DLD1 (cell line): ENCODE results near the gene PSD4.

ENCODE experiments used
- in situ Hi-C: cut with HindIII; loops from 2 replicates; pipeline ENCODE4 v1.10.0; 2017; ENCODE audit warnings: low sequenced_read_pairs

The PSD4 gene

DNA sequence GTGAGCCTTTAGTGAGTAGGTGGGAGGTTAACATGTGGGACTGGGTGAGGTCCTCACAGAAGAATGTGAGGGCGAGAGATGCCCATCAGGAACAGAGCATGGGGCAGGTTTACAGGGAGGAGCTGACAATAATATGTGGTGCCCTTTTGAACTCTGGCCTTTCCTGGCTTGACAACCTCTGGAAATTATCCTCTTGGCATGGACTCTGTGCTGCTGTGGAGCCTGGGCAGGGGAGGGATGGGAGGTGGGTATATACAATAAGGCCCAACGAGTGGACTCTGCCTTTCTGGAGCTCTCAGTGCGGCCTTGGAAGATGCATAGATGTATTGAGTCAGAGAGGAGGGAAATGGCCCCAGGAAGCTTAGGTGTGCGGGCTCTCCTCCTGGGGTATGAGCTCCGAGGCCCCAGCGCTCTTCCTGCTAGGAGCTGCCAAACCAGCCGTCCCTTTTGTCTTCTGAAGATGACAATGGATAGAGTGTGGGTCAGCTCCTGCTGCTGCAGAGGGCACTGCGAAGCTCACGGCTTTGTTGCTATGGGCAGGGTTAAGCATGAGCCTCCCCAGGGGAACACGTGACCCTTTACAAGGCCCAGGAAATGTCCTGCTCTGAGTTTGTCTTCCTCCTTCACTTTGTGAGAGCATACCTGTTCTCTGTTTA lies 8.7 kb upstream of the PSD4 start:
- in situ Hi-C loops, result no loop called here

DNA sequence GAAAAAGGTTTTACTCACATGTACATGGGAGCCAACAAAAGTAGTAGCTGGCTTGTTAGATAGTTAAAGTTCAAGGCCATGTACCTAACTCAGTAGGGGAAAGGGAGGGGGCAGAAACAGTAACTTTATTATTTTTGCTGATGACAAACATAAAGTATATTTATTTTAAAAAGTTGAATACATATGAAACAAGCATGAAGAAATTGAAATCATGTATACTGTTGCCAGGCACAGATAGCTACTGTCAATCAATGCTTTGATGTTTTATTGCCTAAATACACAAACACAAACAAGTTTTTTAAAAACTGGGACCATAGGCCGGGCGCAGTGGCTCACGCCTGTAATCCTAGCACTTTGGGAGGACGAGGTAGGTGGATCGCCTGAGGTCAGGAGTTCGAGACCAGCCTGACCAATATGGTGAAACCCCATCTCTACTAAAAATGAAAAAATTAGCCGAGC lies 7.6 kb upstream of the PSD4 start:
- in situ Hi-C loops, result no loop called here

DNA sequence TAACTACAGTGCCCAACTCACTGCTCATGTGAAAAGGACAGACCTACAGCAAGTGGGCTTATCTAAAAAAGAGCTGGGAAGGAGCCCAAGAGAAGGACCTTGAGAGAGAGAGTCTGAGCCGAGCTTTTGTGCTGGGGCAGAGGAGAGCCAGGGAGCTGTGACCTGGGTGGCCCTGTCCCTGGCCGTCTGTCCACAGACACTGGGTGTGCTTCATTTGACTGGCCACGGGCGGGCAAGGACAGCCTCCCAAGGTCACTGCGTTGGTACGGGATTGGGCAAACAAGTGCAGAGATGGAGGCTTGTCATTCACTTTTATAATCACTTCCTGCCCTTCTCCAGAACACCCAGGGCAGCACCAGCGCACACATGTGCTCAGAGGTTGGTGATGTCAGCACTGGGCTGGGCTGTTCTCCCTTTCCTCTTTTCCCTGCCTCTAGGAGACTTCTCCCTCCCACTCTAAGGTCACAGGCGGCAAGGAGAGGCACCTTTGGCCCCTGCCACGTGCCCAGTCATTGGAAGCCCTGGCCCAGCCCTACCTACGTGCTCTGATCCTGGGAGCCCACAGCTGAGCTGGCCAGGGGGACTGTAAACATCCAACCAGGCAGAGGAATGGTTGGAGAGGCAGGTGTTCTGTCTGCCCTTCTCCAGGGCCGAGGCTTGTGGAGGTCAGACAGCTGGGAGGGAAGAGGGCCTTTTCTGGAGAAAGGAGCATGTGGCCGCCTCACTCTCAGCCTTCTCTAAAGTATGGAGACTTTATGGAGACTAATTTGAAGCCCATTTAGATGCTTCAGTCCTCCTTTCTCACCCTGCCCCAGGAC lies 6.4 kb upstream of the PSD4 start:
- in situ Hi-C loops, result no loop called here

DNA sequence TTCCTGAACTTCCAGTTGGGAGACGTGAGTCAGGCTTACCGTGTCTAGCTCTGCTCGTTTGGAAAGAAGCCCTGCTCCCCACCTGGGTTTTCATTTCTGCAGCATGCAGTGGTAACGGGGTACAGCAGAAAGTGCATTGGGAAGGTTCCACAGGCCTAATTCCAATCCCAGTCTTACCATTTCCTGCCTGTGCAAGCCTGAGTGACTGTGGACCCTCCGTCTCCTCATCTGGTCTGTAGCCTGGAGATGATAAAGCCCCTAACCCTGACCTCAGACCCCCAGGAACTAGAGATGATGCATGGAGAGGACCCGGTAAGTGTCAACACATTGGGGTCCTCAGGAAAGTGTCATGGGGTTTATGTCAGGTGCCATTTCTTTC lies 5.8 kb upstream of the PSD4 start:
- in situ Hi-C loops, result no loop called here

DNA sequence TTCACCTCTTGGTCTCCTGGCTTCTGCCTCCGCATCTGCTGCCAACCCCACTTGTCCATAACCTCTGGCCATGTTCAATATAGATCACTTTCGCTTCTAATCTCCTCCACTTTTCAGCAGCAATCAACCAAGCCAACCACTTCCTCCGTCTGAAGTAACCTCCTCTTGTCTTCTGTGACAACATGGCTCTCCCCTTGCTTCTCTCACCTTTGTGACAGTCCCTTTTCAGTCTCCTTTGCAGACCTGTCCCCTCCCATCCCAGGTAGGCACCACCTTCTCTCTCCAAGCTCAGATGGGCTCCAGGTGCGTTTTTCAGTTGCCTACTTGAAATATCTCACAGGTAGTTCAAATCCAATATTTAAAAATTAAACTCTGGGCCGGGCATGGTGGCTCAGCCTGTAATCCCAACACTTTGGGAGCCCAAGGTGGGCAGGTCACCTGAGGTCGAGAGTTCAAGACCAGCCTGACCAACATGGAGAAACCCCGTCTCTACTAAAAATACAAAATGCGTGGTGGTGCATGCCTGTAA lies 4.7 kb upstream of the PSD4 start:
- in situ Hi-C loops, result no loop called here

DNA sequence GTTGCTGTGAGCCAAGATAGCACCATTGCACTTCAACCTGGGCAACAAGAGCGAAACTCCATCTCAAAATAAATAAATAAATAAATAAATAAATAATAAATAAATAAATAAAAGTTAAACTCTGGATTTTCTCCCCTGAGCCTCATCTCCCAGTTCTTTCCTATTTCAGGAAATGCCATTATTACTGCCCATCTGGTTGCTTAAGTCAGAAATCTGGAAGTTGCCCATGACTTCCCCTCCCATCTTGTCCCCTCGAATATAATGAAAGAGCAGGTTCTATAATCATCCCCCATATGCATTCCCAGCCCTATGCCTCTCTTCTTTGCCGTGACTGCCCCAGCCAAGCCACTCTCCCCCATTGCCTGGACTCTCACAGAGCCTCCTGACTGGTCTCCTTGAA lies 4.2 kb upstream of the PSD4 start:
- in situ Hi-C loops, result no loop called here

DNA sequence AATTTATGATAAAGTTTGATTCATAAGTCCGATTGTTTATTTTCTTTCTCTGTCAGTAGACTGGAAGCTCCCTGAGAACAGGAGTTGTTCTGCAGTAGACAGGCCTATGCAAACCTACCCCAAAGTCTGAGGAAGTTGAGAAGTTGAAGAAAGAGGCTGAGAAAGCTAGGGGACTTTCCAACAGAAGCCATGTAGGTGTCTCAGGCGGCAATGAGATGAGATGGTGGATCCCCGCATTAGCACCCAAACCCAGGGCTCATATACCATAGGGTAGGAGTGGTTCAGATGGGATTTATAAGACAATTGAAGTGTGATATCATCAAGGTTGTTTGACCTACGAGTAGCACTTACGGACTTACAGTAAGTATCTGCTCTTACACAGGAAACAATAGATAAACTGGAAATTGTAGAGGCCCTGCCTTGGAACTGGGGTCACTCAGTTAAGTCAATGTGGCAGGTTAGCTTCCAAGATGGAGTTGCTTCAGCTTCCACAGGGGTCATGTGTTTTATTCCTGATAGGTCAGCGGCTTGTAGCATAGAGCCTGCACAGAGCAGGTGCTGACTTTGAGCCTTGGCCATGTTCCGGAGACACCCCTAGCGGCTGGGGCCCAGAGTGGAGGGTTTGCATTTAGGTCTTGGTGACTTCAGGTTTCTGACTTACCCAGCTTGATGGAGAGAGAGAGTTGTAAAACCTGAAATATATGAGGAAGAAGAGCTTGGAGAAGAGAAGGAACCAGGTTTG lies 2.3 kb upstream of the PSD4 start:
- in situ Hi-C loops, result no loop called here

DNA sequence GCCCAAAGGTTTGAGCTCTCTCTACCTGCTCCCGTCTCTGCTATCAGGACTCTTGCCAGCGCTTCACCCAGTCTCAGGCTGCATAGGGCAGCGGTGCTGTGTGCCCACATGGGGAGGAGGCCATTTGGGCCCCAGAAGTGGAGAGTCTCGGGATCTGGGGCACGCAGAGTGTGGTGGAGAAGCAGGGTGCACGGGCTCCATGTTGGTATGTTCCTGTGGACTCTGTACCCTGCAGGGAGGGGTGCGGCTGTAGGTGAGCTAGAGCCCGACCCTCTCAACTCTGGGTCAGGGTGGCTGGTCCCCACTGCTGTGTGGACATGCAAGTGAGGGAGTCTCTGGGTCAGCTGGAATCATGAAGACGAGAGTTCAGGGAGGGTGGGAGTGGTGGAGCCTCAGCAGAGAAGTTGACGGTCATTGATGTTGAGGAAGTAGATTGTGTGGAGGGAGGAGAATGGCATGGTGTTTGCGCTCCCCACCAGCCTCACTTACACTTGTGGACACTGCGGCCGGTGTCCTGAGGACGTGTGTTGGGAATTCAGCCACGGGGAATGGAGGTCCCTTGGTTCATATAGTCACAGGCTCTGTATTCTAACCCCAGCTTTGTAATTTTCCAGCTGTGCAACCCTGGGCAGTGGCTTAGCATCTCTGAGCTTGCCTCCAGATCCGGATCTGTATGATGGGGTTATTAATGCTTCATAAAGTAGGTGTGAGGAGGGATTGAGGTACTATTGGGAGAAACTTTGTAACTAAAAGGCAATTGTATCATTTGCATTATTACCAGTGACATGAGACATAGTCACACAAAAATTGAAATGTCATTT lies 840 bp upstream of the PSD4 start:
- in situ Hi-C loops, result no loop called here

DNA sequence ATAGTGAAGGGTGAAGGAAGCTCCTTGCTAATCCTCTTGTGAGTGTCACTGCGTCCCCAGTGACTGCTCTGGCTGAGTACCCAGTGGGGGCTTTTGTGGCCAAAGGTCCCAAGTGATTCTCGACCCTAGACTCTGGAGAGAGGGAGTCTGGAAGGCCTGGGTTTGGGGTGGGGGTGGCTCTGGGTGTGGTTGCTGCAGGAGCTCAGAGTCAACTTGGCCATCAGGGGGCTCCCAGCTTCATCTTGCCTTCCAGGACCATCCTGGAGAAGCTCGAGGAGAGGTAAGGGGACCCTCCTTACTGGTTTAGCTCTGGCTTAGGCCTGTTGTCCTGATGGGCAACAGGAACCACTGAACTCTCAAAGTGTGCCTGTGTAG lies 592 bp downstream of the PSD4 start:
- in situ Hi-C loops, result no loop called here

DNA sequence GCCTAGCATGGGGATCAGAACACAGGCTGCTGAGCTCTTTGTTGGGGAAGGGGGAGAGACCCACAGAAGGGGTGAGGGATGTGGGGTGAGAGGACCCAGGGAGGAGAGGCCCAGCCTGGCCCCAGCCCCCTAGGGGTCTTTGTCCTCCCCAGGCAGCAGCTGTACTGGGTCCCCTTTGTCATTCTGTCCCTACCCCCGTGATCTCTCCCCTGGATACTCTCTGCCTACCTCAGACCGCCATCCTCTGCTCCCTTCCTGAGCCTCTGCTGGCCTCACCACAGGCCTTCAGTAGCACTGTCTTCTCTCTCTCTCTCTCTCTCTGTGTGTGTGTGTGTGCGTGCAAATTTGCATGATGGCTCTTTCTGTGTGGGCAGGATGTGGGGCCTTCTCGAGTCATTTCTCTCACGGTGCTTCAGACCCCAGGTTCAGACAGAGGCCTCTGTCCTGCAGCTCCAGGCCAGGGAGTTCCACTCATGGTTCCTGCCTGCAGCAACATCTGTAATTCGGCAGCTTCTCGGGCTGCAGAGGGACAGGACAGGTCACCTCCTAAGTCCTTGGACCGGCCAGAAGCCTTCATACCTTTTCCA lies 1.4 kb downstream of the PSD4 start:
- in situ Hi-C loops, result no loop called here

DNA sequence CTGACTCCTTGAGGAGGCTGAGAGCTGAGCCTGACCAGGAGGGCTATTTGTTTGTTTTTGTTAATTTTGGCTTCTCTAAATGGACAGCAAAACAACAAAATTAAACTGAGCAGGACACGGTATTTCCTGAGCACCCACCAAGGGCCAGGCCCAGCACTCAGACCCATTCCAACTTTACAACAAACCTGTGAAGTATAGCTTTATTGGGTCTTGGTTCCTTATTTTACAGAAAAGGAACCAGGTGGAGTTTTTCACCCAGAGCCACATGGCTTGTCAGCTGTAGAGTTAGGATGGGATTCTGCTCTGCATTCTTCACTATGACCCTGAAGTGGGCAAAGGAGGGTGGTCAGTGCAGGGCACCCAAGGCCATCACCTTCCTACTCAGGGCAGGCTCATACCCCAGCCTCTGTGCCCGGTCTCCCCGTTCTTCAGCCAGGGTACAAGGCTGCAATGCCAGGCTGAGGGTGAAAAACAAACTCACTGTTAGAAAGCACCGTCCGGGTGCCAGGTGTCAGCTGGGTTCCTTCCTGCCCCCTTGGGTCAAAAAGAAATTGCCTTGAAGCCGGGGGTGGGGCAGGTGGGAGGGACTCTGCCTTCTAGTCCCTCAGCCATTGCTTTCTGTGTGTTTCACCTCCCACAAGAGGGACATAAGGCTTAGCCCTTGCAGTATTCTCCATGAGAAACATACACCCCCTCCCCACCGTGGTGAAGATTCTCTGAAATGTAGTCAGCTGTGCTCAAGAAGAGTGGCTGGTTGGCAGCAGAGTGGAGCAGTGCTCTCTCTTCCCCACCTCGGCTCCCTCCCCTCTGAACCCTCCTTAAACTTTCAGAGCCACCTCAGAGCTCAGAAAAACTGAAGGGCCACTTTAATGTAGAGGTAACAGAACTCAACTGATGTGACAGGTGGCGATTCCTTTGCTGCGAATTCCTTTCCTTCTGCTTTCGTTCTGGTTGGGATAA lies 2.2 kb downstream of the PSD4 start:
- in situ Hi-C loops, result no loop called here

DNA sequence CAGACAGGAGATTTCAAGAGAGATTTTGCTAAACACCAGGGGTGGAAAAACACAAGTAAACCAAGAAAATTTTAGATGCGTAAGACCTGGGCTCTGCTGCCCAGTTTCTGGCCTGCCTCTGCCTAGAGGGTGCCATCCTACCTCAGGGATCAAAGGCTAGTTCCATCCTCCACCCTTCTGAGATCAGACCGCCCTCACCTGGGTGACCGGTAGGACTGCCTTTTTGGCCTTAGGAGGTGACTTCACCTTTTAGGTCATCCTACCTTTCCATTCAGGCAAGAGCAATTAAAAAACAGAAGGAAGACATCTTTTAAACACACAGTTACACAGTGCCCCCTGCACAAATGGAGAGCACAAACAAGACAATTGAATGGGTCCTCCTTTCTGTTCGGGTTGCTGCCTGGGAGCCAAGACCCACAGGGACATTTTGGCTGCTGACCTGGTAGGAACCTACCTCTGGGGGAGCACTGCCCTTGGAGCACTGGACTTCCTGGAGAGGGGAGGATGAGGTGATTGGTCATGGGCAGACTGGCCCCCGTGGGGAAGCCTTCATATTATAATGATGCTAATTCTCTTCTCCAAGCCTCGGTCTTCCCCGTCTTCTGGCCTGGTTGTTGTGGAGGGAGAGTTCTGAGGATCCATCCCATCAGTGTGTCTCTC lies 3.1 kb downstream of the PSD4 start:
- in situ Hi-C loops, result no loop called here

DNA sequence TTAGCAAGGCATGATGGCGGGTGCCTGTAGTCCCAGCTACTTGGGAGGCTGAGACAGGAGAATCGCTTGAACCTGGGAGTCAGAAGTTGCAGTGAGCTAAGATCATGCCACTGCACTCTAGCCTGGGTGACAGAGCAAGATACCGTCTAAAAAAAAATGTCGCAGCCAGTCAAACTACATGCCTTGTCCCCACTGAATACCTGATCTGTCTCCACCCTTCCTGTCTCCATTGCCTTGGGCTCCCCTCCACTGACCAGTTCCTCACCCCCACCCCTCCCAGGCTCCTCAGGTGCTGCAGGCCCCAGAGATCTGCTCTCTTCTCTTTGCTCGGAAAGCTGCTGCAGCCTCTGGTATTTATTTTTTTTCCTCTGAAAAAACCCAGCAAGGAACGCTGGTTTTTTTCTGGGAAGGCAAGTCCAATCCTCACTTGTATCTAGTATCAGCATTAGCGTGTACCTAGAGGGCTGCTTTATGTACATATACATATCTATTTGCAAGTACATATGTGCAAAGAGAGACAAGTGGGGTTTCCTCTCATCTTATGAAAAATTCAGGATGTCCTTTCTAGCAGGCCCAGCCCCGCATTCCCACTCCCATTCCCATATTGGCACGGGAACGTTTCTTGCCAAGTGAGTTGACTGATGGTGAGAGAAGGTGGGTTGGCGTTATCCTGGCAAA lies 4.4 kb downstream of the PSD4 start:
- in situ Hi-C loops, result no loop called here

DNA sequence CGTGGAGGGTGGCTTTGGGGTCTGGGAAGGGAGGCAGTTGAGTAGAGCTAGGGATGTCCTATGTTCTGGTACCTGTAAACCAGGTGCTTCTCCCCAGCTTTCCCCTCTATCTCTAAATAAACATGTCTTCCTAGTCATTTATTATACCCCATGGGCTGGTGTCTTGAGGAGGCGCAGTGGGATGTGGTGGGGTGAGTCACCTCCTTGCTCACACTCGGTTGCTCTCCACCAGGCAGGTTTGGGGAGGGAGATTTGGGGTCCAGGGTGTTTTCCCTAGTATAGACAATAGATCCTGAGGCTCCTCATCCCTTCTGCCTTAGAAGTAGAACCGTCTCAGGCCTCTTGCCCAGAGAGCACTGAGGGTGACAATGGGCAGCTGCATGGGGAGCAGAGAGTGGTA lies 5.1 kb downstream of the PSD4 start:
- in situ Hi-C loops, result no loop called here

DNA sequence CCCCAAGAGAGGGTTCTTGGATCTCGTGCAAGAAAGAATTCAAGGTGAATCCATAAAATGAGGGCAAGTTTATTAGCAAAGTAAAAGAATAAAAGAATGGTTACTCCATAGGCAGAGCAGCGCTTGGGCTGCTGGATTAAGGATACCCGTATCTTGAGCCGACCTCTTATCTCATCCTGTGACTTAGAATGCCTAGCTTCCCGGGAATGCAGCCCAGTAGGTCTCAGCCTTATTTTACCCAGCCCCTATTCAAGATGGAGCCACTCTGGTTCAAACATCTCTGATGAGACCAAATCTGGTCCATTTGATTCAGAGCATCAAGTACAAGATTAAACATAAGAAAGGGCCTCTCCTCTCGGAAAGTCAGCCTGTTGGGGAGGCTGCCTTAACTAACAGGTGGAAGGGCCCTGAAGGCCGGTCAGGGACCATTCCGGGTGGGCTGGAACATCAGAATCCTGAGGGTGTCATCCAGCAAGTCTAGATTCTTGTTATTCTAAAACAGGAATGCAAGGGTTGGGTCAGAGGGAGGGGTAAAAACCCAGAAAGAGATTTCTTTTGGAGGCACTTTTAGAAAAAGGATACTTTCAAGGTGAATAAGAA lies 5.8 kb downstream of the PSD4 start:
- in situ Hi-C loops, result no loop called here

DNA sequence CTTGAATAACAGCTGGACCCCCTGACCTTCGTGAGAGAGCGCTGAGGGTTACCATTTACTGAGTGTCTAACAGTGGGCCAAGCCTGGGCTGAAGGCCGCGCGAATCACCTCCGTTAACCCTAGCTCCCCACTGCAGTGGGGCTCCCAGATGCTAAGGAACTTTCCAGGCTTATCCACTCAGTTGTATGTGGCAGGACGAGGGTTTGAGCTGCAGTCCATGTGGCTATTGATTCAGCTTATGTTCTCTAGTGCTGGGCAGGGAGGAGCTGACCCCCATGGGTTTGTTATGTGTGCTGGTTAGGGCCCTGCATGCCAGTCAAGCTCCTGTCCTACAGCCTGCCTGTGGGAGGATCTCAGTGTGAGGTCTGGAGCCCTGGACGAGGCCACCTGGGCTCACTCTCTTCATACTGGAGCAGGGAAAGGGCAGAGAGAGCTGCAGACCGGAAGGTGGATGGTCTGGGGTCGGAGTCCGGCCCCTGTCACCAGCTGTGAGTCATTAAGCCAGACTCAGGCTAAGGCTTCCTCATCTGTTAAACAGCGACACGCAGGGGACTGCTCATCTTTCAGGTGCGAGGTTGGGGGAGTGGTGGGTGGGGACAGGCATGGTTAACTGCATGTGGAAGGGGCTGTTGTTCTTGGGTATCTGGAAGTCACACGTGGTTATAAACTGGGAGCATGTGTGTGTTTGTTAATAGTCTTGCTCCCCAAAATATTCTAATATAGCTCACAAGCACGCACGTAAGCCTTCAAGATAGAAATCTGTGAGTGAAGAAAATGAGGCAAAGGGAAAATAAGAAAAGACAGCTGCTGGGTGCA lies 6.6 kb downstream of the PSD4 start:
- in situ Hi-C loops, result no loop called here
